HUES48 (cell line): Measurements from ENCODE around the gene GPRC5B.

ENCODE experiments used
- H3K27ac ChIP-seq: one replicate; pipeline ENCODE4 v1.7.0; 2013; ENCODE audit warnings: low read depth, low read length, inconsistent platforms
- H3K27me3 ChIP-seq: 2 replicates; pipeline ENCODE4 v1.6.1; 2013; ENCODE audit warnings: mild to moderate bottlenecking, low read length; ENCODE audit not compliant: control insufficient read depth, insufficient read depth
- H3K36me3 ChIP-seq: 2 replicates; pipeline ENCODE4 v1.6.1; 2013; ENCODE audit warnings: low read length; ENCODE audit not compliant: control insufficient read depth, insufficient read depth
- H3K4me1 ChIP-seq: 2 replicates; pipeline ENCODE4 v1.6.1; 2013; ENCODE audit warnings: mild to moderate bottlenecking, low read length; ENCODE audit not compliant: control insufficient read depth, insufficient read depth
- H3K4me3 ChIP-seq: 2 replicates; pipeline ENCODE4 v1.5.1; 2013; ENCODE audit warnings: mild to moderate bottlenecking, low read depth, low read length
- H3K9ac ChIP-seq: 2 replicates; pipeline ENCODE4 v1.6.1; 2013; ENCODE audit warnings: mild to moderate bottlenecking, low read depth, low read length, moderate library complexity
- H3K9me3 ChIP-seq: 2 replicates; pipeline ENCODE4 v1.6.1; 2013; ENCODE audit warnings: low read length; ENCODE audit not compliant: control insufficient read depth, insufficient read depth

Gene GPRC5B

DNA sequence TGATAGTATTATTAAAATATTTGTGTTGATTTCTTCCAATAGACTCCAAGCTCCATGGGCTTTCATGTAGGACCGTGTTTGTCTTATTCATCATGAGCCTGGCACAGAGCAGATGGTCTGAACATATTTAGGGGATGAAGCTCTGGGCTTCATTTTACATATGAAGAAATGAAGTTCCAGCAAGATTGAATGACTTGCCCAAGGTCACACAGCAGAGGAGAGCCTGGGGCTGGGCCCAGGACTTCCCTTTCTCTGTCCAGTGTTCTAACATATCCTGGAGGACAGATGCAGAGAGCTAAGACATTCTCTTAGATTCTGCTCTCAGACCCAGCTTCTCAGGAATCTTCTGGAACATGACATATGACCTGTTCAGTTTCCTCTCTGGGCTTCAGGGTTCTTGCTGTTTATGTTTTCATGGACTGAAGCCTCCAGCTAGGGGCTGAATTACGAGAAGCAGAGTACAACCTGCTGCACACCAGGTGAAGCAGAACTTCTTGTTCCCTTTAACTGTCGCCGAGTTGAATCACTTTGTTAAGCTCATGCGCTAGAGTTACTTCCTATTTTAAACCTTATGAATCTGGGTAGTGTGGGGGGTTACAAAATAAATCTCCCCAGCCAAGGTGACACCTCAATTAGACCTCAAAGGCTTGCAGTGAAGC lies 53.6 kb downstream of the GPRC5B start:
- Histone ChIP-seq H3K27ac (no peak overlapping the region), H3K36me3 (no peaks in the 10 kb centered on the region), H3K4me1 (no peaks in the 10 kb centered on the region), H3K9me3 (no peaks in the 10 kb centered on the region), H3K27me3 (no peaks in the 10 kb centered on the region), H3K4me3 (no peak overlapping the region), H3K9ac (no peak overlapping the region)

DNA sequence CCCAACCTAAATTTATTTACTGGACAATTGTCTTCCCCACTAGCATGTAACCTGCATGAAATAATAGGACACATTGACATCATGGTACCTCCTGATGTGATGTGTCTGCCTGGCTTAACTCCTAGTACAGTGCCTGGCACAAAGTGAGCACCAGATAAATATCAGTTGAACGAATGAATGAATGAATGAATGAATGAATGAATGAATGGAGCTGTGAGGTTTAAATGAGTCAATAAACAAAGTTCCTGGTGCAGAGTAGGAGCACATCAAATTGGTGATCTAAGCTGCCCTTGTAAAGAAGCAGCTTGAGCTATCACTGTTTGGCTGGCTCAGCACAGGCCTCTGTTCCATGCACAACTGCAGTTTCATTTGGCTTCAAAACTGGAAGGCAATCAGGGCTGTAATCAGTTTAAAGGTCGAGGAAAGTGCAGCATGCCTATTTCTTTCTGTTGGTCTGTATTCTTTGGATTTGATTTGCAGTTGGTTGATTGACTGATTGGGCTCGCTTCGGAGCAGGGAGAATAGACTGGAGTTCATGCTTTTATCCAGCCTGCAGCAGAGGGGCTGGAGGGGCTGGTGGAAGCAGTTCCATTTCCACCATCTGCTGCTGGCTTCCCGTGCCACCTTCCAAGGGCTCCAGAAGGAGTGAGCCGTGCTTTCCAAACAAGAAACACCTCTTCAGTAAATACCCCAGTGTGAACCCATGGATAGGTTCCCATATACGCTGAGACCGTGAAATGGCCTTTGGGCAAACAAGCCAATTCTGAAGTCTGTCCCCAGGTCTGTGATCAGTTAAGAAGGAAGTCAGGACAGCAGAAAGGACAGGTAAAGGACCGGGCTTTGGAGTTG lies 54.6 kb downstream of the GPRC5B start:
- Histone ChIP-seq H3K9ac (no peak overlapping the region), H3K4me3 (no peak overlapping the region), H3K36me3 (no peaks in the 10 kb centered on the region), H3K27ac (no peak overlapping the region), H3K4me1 (no peaks in the 10 kb centered on the region), H3K9me3 (no peaks in the 10 kb centered on the region), H3K27me3 (no peaks in the 10 kb centered on the region)

DNA sequence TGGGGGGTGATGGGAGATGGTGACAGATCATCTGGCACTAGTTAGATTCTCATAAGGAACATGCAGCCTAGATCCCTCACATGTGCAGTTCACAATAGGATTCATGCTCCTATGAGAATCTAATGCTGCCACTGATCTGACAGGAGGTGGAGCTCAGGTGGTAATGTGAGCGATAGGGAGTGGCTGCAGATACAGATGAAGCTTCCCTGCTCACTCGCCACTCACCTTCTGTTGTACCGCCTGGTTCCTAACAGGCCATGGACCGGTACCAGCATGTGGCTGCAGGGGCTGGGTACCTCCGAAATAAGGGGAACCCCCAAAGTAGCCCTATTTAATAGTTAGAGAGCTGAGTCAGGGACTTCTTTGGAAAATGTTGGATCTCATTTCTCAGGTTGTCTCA lies 60.4 kb downstream of the GPRC5B start:
- no peaks in the 10 kb centered on the region for H3K4me1 ChIP-seq
- no peak overlapping the region for H3K27ac ChIP-seq
- H3K27me3 ChIP-seq, result no peaks in the 10 kb centered on the region
- no peaks in the 10 kb centered on the region for H3K36me3 ChIP-seq
- H3K9me3 ChIP-seq, result no peaks in the 10 kb centered on the region
- no peak overlapping the region for H3K9ac ChIP-seq
- H3K4me3 ChIP-seq, result no peak overlapping the region

DNA sequence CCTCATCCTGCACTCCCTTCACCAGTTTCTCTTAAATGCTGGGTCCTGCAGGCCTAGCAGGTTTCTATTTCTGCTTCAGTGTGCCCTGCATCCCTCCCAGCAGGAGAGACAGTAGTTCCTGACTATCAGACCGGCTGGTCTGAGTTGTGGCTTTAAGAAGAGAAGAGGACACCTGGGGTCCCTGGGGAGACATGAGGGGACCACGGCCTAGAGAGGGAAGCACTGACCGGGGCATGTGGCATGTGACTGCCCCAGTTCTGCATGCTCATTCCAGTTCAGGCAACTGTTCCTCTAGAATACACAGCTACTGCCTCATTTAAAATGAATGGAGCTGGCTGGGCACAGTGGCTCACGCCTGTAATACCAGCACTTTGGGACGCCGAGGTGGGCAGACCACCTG lies 61.3 kb downstream of the GPRC5B start:
- H3K36me3 ChIP-seq, result no peaks in the 10 kb centered on the region
- H3K27ac ChIP-seq, result no peak overlapping the region
- no peak overlapping the region for H3K9ac ChIP-seq
- H3K4me1 ChIP-seq, result no peaks in the 10 kb centered on the region
- H3K4me3 ChIP-seq, result no peak overlapping the region
- no peaks in the 10 kb centered on the region for H3K27me3 ChIP-seq
- H3K9me3 ChIP-seq, result no peaks in the 10 kb centered on the region

DNA sequence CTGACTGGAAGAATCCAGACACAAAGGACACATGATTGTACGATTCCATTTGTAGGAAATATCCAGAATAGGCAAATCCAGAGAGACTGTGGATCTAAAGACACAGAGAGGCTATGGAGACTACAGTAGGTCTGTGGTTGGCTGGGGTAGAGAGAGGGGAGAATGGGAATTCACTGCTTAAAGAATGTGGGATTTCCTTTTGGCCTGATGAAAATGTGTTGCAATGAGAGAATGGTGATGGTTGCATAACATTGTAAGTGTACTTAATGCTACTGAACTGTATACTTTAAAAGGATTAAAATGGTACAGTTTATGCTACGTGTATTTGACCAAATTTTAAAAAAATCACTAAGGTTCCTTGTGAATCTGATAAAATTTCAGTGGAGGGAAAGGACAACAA lies 62.1 kb downstream of the GPRC5B start:
- no peaks in the 10 kb centered on the region for H3K36me3 ChIP-seq
- H3K9me3 ChIP-seq, result no peaks in the 10 kb centered on the region

DNA sequence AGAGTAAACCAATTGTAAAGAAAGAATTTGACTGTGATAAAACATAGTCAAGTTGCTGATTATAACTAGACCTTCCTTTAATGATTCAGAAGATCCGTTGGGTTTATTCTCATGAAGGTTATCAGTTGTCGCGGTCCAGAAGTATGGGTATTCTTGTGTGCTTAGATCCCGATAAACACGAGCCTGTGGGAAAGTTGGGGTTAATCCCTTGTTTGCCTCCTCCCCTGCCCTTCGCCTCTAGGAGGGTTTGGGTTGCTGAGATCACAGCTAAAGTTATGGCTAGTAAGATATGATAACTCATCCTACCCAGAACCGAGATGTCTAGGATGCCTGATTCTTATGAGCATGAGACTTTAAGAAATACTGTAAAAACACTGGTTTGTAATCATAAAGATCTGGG lies 66.8 kb downstream of the GPRC5B start:
- Histone ChIP-seq H3K27me3 (no peaks in the 10 kb centered on the region), H3K4me1 (no peaks in the 10 kb centered on the region), H3K9me3 (peaks cover 4% of the 10 kb centered on the region; the same call in 1 of the 2 replicates), H3K36me3 (no peaks in the 10 kb centered on the region), H3K9ac (no peak overlapping the region), H3K27ac (no peak overlapping the region), H3K4me3 (no peak overlapping the region)

More for the DNA sequence above, 62.1 kb downstream of the GPRC5B start:
- Histone ChIP-seq H3K4me3 (no peak overlapping the region), H3K27ac (no peak overlapping the region), H3K27me3 (no peaks in the 10 kb centered on the region), H3K9ac (no peak overlapping the region), H3K4me1 (no peaks in the 10 kb centered on the region)

- H3K9ac ChIP-seq, result no peak overlapping the region
- H3K27me3 ChIP-seq, result no peaks in the 10 kb centered on the region
- peaks cover 7% of the 10 kb centered on the region; the same call in 1 of the 2 replicates for H3K9me3 ChIP-seq
- no peak overlapping the region for H3K4me3 ChIP-seq
- H3K4me1 ChIP-seq, result no peaks in the 10 kb centered on the region
- H3K36me3 ChIP-seq, result no peaks in the 10 kb centered on the region
- peak overlapping the region; percentile 32 for H3K27ac ChIP-seq
These were observed 67.5 kb downstream of the GPRC5B start for GRCh38 chr16:19817122-19817521.

GRCh38 chr16:19815418-19815817 lies 69.2 kb downstream of the GPRC5B start:
- no peaks in the 10 kb centered on the region for H3K27me3 ChIP-seq
- H3K27ac ChIP-seq, result no peak overlapping the region
- H3K4me1 ChIP-seq, result no peaks in the 10 kb centered on the region
- H3K36me3 ChIP-seq, result no peaks in the 10 kb centered on the region
- H3K9me3 ChIP-seq, result peaks cover 7% of the 10 kb centered on the region; the same call in 1 of the 2 replicates
- no peak overlapping the region for H3K9ac ChIP-seq
- no peak overlapping the region for H3K4me3 ChIP-seq

GRCh38 chr16:19812986-19813385 lies 71.7 kb downstream of the GPRC5B start:
- peaks cover 7% of the 10 kb centered on the region; the same call in 1 of the 2 replicates for H3K9me3 ChIP-seq
- no peak overlapping the region for H3K4me3 ChIP-seq
- no peaks in the 10 kb centered on the region; the same call in 1 of the 2 replicates for H3K4me1 ChIP-seq
- H3K36me3 ChIP-seq, result no peaks in the 10 kb centered on the region
- no peaks in the 10 kb centered on the region for H3K27me3 ChIP-seq
- H3K27ac ChIP-seq, result no peak overlapping the region
- H3K9ac ChIP-seq, result no peak overlapping the region

GRCh38 chr16:19810817-19811731 lies 73.6 kb downstream of the GPRC5B start:
- Histone ChIP-seq H3K27ac (no peak overlapping the region), H3K4me3 (no peak overlapping the region)

More at GRCh38 chr16:19810817-19811731, 73.6 kb downstream of the GPRC5B start:
- no peaks in the 10 kb centered on the region for H3K36me3 ChIP-seq
- no peaks in the 10 kb centered on the region for H3K27me3 ChIP-seq
- peaks cover 15% of the 10 kb centered on the region for H3K9me3 ChIP-seq
- H3K4me1 ChIP-seq, result no peaks in the 10 kb centered on the region; the same call in 1 of the 2 replicates
- H3K9ac ChIP-seq, result no peak overlapping the region
